Nephron progenitor cell (in vitro differentiated cells): ENCODE results near the gene ECHS1.

Experiments
- DNase-seq: peaks from one replicate; pipeline ENCODE4 v3.0.0; 2021
- H3K27ac Mint-ChIP-seq: 2 replicates; pipeline ENCODE4 v1.8.0; 2021; ENCODE audit warnings: mild to moderate bottlenecking, moderate library complexity, mixed read lengths
- H3K27me3 Mint-ChIP-seq: 2 replicates; pipeline ENCODE4 v1.8.0; 2021; ENCODE audit warnings: mild to moderate bottlenecking, low read depth, mixed read lengths; ENCODE audit not compliant: poor library complexity
- H3K36me3 Mint-ChIP-seq: 2 replicates; pipeline ENCODE4 v1.8.0; 2021; ENCODE audit warnings: low read depth, mixed read lengths
- H3K4me1 Mint-ChIP-seq: 2 replicates; pipeline ENCODE4 v1.8.0; 2021; ENCODE audit warnings: mixed read lengths
- H3K4me3 Mint-ChIP-seq: 2 replicates; pipeline ENCODE4 v1.8.0; 2021; ENCODE audit warnings: mild to moderate bottlenecking, moderate library complexity, mixed read lengths
- H3K9me3 Mint-ChIP-seq: 2 replicates; pipeline ENCODE4 v1.8.0; 2021; ENCODE audit warnings: mild to moderate bottlenecking, moderate library complexity, mixed read lengths
- CTCF ChIP-seq: fragments of 200-600 bp; sonication (generic); IDR thresholded peaks from 2 replicates; pipeline ENCODE4 v1.5.0; 2021; ENCODE audit warnings: antibody characterized with exemption

The ECHS1 gene

GRCh38 chr10:133354672-133355240 is 18.4 kb downstream of the ECHS1 start:
- H3K9me3 Mint-ChIP-seq: no peaks in the 10 kb centered on the region
- H3K4me1 Mint-ChIP-seq: no peaks in the 10 kb centered on the region
- no peaks in the 10 kb centered on the region for H3K27me3 Mint-ChIP-seq
- H3K27ac Mint-ChIP-seq: no peak overlapping the region
- TF ChIP-seq CTCF: no peak
- DNase-seq: no peak
- no peaks in the 10 kb centered on the region for H3K36me3 Mint-ChIP-seq
- no peak overlapping the region for H3K4me3 Mint-ChIP-seq

GRCh38 chr10:133353988-133354605 is 19.1 kb downstream of the ECHS1 start:
- peaks cover 3% of the 10 kb centered on the region for H3K4me1 Mint-ChIP-seq
- no peak for DNase-seq
- H3K4me3 Mint-ChIP-seq: no peak overlapping the region
- no peaks in the 10 kb centered on the region for H3K27me3 Mint-ChIP-seq
- H3K27ac Mint-ChIP-seq: no peak overlapping the region
- H3K9me3 Mint-ChIP-seq: no peaks in the 10 kb centered on the region
- H3K36me3 Mint-ChIP-seq: no peaks in the 10 kb centered on the region
- TF ChIP-seq CTCF: no peak

GRCh38 chr10:133353202-133353959 is 19.8 kb downstream of the ECHS1 start:
- Mint-ChIP-seq H3K27ac (no peak overlapping the region), H3K4me3 (no peak overlapping the region), H3K9me3 (no peaks in the 10 kb centered on the region), H3K4me1 (peaks cover 6% of the 10 kb centered on the region), H3K36me3 (no peaks in the 10 kb centered on the region), H3K27me3 (no peaks in the 10 kb centered on the region)
- no peak for DNase-seq
- no peak for TF ChIP-seq CTCF

- no peak for TF ChIP-seq CTCF
- DNase-seq: no peak
- no peaks in the 10 kb centered on the region for H3K9me3 Mint-ChIP-seq
- no peak overlapping the region for H3K4me3 Mint-ChIP-seq
- no peaks in the 10 kb centered on the region for H3K36me3 Mint-ChIP-seq
- peaks cover 4% of the 10 kb centered on the region for H3K27me3 Mint-ChIP-seq
- H3K4me1 Mint-ChIP-seq: peaks cover 6% of the 10 kb centered on the region
- H3K27ac Mint-ChIP-seq: no peak overlapping the region
Observed at GRCh38 chr10:133351408-133352318, 21.5 kb downstream of the ECHS1 start.

DNA sequence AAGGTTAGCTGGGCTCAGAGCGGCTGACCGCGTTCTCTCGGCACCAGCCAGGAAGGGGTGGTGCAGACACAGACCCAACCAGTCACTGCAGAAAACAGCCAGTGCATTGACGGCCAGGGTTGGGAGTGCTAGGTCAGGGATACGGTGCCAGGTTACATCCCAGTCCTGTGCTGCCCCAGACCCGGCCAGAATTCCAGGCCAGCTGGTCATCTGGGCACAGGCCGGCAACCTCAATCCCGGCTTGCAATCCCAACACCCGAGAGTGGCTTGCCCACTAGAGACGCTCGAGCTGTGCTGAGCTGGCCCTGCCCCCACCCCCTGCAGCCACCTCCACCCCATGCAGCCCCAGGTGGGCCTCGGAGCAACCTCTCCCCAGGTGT is 22.2 kb downstream of the ECHS1 start:
- Mint-ChIP-seq H3K27me3 (peaks cover 10% of the 10 kb centered on the region), H3K36me3 (no peaks in the 10 kb centered on the region), H3K4me3 (no peak overlapping the region), H3K9me3 (no peaks in the 10 kb centered on the region), H3K4me1 (peaks cover 6% of the 10 kb centered on the region), H3K27ac (no peak overlapping the region)
- no peak for DNase-seq
- no peak for TF ChIP-seq CTCF
